K562 (cell line): ENCODE results near the gene TPRG1L. TPM values are rescaled to one million over a fixed set of nuclear protein-coding genes. Genes with fewer than 3 reads are reported as not detected.

Experiments
- CCAR2 ChIP-seq: fragments of 200-400 bp; formaldehyde crosslinking; IDR thresholded peaks from 2 replicates; pipeline ENCODE4 v1.6.1; 2017; ENCODE audit warnings: mild to moderate bottlenecking, low read depth, low read length
- CXXC5 ChIP-seq: fragments of 250-450 bp; sonication (Bioruptor Pico); IDR thresholded peaks from 2 replicates; pipeline ENCODE4 v1.8.0; 2022; ENCODE audit warnings: inconsistent platforms, mild to moderate bottlenecking, moderate library complexity
- ESRRA ChIP-seq: fragments of 450-650 bp; IDR thresholded peaks from 2 replicates; pipeline ENCODE4 v1.6.1; 2014; ENCODE audit warnings: low read depth, mild to moderate bottlenecking, moderate library complexity, borderline replicate concordance
- SMARCA4 ChIP-seq: fragments of 450-650 bp; IDR thresholded peaks from 2 replicates; pipeline ENCODE4 v1.6.1; 2016
- SP1 ChIP-seq: sonication (generic); formaldehyde crosslinking; IDR thresholded peaks from 2 replicates; pipeline ENCODE4 v1.8.1; 2022; ENCODE audit warnings: mild to moderate bottlenecking, missing genetic modification reagents
- ZNF444 ChIP-seq: fragments of 250-450 bp; sonication (Bioruptor Pico); IDR thresholded peaks from 2 replicates; pipeline ENCODE4 v1.4.0; 2020; ENCODE audit warnings: mild to moderate bottlenecking, moderate library complexity
- ZNF717 ChIP-seq: fragments of 250-450 bp; sonication (Bioruptor Pico); IDR thresholded peaks from 2 replicates; pipeline ENCODE4 v1.5.0; 2021
- polyA plus RNA-seq, 8 experiments: library from polyadenylated mRNA; depleted of rRNA in 4 of 8; stranded (reverse) in 5 of 8; unstranded in 3 of 8; fragments of >200 nt; fragmentation: Nextera tagmentation in 2 of 8; fragmentation: Illumina TruSeq in 1 of 8; extraction: Ambion mirVana in 2 of 8; extraction: Trizol in 1 of 8; gene quantifications; 2 replicates each; pipeline versions ENCODE4 v1.2.1 to v1.2.3, GENCODE V29; 2011 to 2014; ENCODE audit warnings: inconsistent platforms in 1 of 8, missing spikeins in 1 of 8
- total RNA-seq, 7 experiments: library from RNA; depleted of rRNA in 6 of 7; stranded (reverse); fragments of >200 nt in 6 of 7; fragmentation: Illumina TruSeq in 2 of 7; extraction: Trizol in 2 of 7; gene quantifications; 2 replicates each; pipeline versions ENCODE4 v1.2.1 to v1.2.3, GENCODE V29; 2011 to 2021; ENCODE audit warnings: low replicate concordance in 1 of 7
- TF ChIP-seq, protein P1 (sequence below): sonication (generic); formaldehyde crosslinking; IDR thresholded peaks from 2 replicates; pipeline ENCODE4 v1.8.0; 2022; ENCODE audit warnings: mild to moderate bottlenecking, missing genetic modification reagents
- TF ChIP-seq, protein P2 (sequence below): fragments of 250-450 bp; sonication (Bioruptor Pico); IDR thresholded peaks from 2 replicates; pipeline ENCODE4 v1.9.0; 2021; ENCODE audit warnings: mild to moderate bottlenecking, inconsistent platforms

TPRG1L gene
- total and polyA plus RNA-seq, 9 of the 15 experiments (the other 6 are each of a cell fraction or from before 2014, with no cell fraction given) = 1.6 to 11.0 (median 6.2) TPM

DNA sequence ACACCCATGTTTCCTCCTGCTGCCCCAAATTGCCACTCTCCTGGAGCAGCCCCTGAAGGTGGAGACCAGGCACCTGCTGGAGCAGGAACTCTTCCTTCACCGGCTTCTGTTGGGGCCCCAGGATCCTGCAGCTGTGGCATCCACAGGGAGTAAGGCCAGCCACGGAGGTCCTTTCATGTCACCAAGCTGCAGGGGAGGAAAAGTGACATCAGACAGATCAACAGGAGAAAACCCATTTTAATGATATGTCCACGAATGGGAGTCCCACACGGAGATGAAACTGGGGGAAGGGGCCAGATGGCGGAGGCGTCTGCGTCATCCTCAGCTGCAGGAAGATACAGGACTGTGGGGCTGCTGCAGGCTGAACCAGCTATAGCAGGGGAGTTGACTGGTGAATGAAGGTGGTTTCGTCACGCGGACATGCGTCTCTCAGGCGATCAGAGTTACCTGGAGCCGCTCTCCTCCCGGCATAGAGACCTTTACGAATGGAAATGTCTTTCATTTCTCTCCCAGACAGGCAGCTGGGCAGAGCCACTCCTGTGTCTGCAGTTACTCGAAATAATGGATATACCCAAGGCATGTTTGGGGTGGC is 37.4 kb downstream of the TPRG1L start (continued):
- TF ChIP-seq, protein P1, sequence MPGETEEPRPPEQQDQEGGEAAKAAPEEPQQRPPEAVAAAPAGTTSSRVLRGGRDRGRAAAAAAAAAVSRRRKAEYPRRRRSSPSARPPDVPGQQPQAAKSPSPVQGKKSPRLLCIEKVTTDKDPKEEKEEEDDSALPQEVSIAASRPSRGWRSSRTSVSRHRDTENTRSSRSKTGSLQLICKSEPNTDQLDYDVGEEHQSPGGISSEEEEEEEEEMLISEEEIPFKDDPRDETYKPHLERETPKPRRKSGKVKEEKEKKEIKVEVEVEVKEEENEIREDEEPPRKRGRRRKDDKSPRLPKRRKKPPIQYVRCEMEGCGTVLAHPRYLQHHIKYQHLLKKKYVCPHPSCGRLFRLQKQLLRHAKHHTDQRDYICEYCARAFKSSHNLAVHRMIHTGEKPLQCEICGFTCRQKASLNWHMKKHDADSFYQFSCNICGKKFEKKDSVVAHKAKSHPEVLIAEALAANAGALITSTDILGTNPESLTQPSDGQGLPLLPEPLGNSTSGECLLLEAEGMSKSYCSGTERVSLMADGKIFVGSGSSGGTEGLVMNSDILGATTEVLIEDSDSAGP (CRISPR knock-in tag) = no peak
- no peak for TF ChIP-seq SMARCA4
- TF ChIP-seq ZNF444 (CRISPR knock-in tag) = no peak
- TF ChIP-seq CXXC5 (CRISPR knock-in tag) = no peak
- no peak for TF ChIP-seq CCAR2
- no peak for TF ChIP-seq SP1 (CRISPR knock-in tag)
- no peak for TF ChIP-seq ZNF717 (CRISPR knock-in tag)
- TF ChIP-seq ESRRA = no peak
- TF ChIP-seq, protein P2, sequence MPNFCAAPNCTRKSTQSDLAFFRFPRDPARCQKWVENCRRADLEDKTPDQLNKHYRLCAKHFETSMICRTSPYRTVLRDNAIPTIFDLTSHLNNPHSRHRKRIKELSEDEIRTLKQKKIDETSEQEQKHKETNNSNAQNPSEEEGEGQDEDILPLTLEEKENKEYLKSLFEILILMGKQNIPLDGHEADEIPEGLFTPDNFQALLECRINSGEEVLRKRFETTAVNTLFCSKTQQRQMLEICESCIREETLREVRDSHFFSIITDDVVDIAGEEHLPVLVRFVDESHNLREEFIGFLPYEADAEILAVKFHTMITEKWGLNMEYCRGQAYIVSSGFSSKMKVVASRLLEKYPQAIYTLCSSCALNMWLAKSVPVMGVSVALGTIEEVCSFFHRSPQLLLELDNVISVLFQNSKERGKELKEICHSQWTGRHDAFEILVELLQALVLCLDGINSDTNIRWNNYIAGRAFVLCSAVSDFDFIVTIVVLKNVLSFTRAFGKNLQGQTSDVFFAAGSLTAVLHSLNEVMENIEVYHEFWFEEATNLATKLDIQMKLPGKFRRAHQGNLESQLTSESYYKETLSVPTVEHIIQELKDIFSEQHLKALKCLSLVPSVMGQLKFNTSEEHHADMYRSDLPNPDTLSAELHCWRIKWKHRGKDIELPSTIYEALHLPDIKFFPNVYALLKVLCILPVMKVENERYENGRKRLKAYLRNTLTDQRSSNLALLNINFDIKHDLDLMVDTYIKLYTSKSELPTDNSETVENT (CRISPR knock-in tag) = no peak
